Right lobe of liver (tissue), 6 donors: ENCODE results near the gene GNAQ. TPM values are rescaled to one million over a fixed set of nuclear protein-coding genes. Genes with fewer than 3 reads are reported as not detected.

Experiments
- ATAC-seq, 4 donors: fragments of 200-7000 bp; cut with Tn5 transposase; one replicate each; pipeline ENCODE4 v1.9.1; 2020; ENCODE audit warnings: mild to moderate bottlenecking in 4 of 4, moderate library complexity in 4 of 4
- DNase-seq, 3 donors: peaks; one replicate each; pipeline ENCODE4 v3.0.0-alpha.2; 2020
- H3K27ac ChIP-seq, 3 donors: fragments of 200-600 bp; one replicate each; pipeline ENCODE4 v1.8.0; 2022
- H3K27me3 ChIP-seq, 2 donors: fragments of 200-600 bp; one replicate each; pipeline ENCODE4 v1.8.0; 2022
- H3K36me3 ChIP-seq, 4 donors: fragments of 200-600 bp; sonication (generic) in 1 of 4; one replicate each; pipeline versions ENCODE4 v1.5.1 to v1.8.0; 2017 to 2022; ENCODE audit warnings: control low read depth in 1 of 4
- H3K4me1 ChIP-seq, 4 donors: fragments of 200-600 bp; sonication (generic) in 1 of 4; one replicate each; pipeline versions ENCODE4 v1.5.1 to v1.8.0; 2017 to 2022; ENCODE audit warnings: control low read depth in 1 of 4
- H3K4me3 ChIP-seq, 3 donors: fragments of 200-600 bp; one replicate each; pipeline ENCODE4 v1.8.0; 2022
- H3K9me3 ChIP-seq, 4 donors: fragments of 200-600 bp; sonication (generic) in 1 of 4; one replicate each; pipeline versions ENCODE4 v1.5.1 to v1.8.0; 2017 to 2022; ENCODE audit warnings: control low read depth in 1 of 4
- POLR2A ChIP-seq: fragments of 450-650 bp; IDR thresholded peaks from one replicate; pipeline ENCODE4 v1.6.1; 2017; ENCODE audit warnings: antibody characterized with exemption, mild to moderate bottlenecking
- WGBS: methylation state at CpG from one replicate; pipeline ENCODE4 v1.1.6; 2018; ENCODE audit warnings: low coverage, low lambda C conversion rate; ENCODE audit not compliant: insufficient coverage; ENCODE audit errors: missing lambda C conversion rate; 5-methylcytosine and 5-hydroxymethylcytosine counted together
- intact Hi-C, 2 donors: fragments of 100-400 bp; cut with DNase I; formaldehyde crosslinking; loops; one replicate each; pipeline versions ENCODE4 v1.11.2 to v1.14.1; 2022
- total RNA-seq, 6 experiments: library from RNA; depleted of rRNA in 2 of 6; stranded (reverse); fragments of >200 nt in 2 of 6; fragmentation: NEBNext Ultra II Directional in 3 of 6; extraction: Animal tissue kit (Norgen Biotek cat#: 25700) in 3 of 6; gene quantifications; one replicate each; pipeline versions ENCODE4 v1.1.0 to v1.2.4, GENCODE V29; 2016 to 2023
- TF ChIP-seq, protein P1 (sequence below), 4 donors: fragments of 200-600 bp in 3 of 4; fragments of 450-650 bp in 1 of 4; IDR thresholded peaks; one replicate each; pipeline versions ENCODE4 v1.5.1 to v1.8.0; 2016 to 2022; ENCODE audit warnings: antibody characterized with exemption in 4 of 4, mild to moderate bottlenecking in 2 of 4
- donor health status: DM: no; HTN: yes; CAD: no.
- donor health status: DM: no; HTN: no; CAD: no.
- donor health status: DM: no; HTN: no; CAD: no.
- donor health status: DM: no; HTN: yes; CAD: no.
- donor health status: DM: no; HTN: yes; CAD: no.

Gene GNAQ
- total RNA-seq, 6 experiments from 2014 or later: 15.8 to 28.7 (median 21.6) TPM

DNA sequence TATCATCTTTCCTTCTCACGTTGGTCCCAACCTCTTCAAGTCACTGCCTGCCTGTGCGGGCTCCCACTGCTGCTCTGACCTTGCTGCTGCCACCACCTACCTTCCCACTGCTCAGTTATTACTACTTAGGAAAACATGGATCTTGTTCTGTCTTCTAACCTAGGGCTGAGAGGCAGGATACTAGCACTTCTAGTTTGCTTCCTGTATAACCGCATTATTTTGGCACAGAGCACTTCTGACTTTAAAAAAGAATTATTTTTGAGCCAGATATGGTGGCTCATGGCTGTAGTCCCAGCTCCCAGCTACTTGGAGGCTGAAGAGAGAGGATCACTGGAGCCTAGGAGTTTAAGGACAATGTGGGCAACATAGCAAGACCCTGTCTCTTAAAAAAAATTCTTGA lies 248.1 kb downstream of the GNAQ start:
- ATAC-seq (peak in 3 of 4 donors; percentile 15 to 29 (median 25)), DNase-seq (no peak)
- H3K36me3 ChIP-seq: peaks cover 0 to 3% (median 0%) of the 10 kb centered on the region in 4 donors
- H3K4me3 ChIP-seq: no peak overlapping the region
- no peaks in the 10 kb centered on the region for H3K27me3 ChIP-seq
- TF ChIP-seq POLR2A: no peak
- TF ChIP-seq, protein P1, sequence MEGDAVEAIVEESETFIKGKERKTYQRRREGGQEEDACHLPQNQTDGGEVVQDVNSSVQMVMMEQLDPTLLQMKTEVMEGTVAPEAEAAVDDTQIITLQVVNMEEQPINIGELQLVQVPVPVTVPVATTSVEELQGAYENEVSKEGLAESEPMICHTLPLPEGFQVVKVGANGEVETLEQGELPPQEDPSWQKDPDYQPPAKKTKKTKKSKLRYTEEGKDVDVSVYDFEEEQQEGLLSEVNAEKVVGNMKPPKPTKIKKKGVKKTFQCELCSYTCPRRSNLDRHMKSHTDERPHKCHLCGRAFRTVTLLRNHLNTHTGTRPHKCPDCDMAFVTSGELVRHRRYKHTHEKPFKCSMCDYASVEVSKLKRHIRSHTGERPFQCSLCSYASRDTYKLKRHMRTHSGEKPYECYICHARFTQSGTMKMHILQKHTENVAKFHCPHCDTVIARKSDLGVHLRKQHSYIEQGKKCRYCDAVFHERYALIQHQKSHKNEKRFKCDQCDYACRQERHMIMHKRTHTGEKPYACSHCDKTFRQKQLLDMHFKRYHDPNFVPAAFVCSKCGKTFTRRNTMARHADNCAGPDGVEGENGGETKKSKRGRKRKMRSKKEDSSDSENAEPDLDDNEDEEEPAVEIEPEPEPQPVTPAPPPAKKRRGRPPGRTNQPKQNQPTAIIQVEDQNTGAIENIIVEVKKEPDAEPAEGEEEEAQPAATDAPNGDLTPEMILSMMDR (IDR thresholded peaks at IDR 0.05): no peak
- peaks cover 0 to 9% (median 0%) of the 10 kb centered on the region in 4 donors for H3K4me1 ChIP-seq
- intact Hi-C loops: no loop called here
- no peaks in the 10 kb centered on the region for H3K9me3 ChIP-seq
- WGBS: 65% methylated on average over 3 of the region's 3 CpGs
- H3K27ac ChIP-seq: no peak overlapping the region

DNA sequence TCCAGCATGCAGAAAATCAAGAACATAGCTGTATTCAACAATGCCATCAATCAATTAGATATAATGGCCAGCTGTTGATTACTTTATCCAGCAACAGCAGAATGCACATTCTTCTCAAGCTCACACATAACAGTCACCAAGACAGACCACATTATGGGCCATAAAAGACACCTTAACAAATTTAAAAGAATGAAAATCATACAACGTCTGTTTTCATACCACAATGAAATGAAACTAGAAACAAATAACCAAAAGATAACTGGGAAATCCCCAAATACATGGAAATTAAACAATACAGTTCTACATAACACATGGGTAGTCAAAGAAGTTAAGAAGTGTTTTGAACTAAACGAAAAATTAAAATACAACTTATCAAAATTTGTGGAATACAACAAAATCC lies 252.6 kb downstream of the GNAQ start:
- no peaks in the 10 kb centered on the region for H3K27me3 ChIP-seq
- H3K36me3 ChIP-seq: no peaks in the 10 kb centered on the region
- peak overlapping the region in 2 of 3 donors; percentile 22 to 49 for H3K27ac ChIP-seq
- intact Hi-C loops: no loop called here
- H3K4me3 ChIP-seq: peak overlapping the region in 2 of 3 donors; percentile 9 to 33
- WGBS: 14% methylated on average over 2 of the region's 2 CpGs
- H3K4me1 ChIP-seq: peaks cover 0 to 9% (median 0%) of the 10 kb centered on the region in 4 donors
- ATAC-seq: no peak
- no peak for TF ChIP-seq POLR2A
- TF ChIP-seq, protein P1 (IDR thresholded peaks at IDR 0.05): no peak
- no peak for DNase-seq
- H3K9me3 ChIP-seq: no peaks in the 10 kb centered on the region

DNA sequence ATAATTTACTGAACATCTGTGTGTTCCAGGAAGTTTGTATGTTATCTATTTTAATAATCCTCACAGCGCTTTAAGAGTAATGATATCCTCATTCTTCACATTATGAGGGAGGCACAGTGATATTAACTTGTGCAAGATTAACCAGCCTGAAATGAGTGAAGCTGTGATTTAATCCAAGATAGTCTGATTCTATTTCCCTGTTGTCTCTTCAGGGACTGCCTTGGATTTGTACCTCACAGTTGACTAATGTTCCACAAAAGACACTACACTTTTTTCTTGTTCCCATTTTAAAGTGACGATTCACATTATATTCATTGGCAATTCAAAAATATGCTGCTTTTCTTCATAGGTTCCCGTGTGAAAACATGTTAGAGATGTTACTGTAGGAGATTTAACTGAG lies 258.2 kb downstream of the GNAQ start:
- H3K27me3 ChIP-seq: no peaks in the 10 kb centered on the region
- TF ChIP-seq, protein P1 (IDR thresholded peaks at IDR 0.05): no peak
- no peak for TF ChIP-seq POLR2A
- H3K4me3 ChIP-seq: no peak overlapping the region
- no peaks in the 10 kb centered on the region for H3K4me1 ChIP-seq
- 88% methylated on average over 3 of the region's 3 CpGs for WGBS
- DNase-seq: no peak
- no peak for ATAC-seq
- no peaks in the 10 kb centered on the region for H3K9me3 ChIP-seq
- no peaks in the 10 kb centered on the region for H3K36me3 ChIP-seq
- intact Hi-C loops: no loop called here
- H3K27ac ChIP-seq: no peak overlapping the region

GRCh38 chr9:77772646-77773045 lies 259.0 kb downstream of the GNAQ start:
- ATAC-seq: no peak
- no peaks in the 10 kb centered on the region for H3K9me3 ChIP-seq
- no peak for DNase-seq
- H3K4me1 ChIP-seq: no peaks in the 10 kb centered on the region
- no peak overlapping the region for H3K27ac ChIP-seq
- 86% methylated on average over 5 of the region's 5 CpGs for WGBS
- intact Hi-C loops: no loop called here
- H3K27me3 ChIP-seq: no peaks in the 10 kb centered on the region
- H3K4me3 ChIP-seq: no peak overlapping the region
- no peaks in the 10 kb centered on the region for H3K36me3 ChIP-seq
- TF ChIP-seq, protein P1 (IDR thresholded peaks at IDR 0.05): no peak
- no peak for TF ChIP-seq POLR2A

DNA sequence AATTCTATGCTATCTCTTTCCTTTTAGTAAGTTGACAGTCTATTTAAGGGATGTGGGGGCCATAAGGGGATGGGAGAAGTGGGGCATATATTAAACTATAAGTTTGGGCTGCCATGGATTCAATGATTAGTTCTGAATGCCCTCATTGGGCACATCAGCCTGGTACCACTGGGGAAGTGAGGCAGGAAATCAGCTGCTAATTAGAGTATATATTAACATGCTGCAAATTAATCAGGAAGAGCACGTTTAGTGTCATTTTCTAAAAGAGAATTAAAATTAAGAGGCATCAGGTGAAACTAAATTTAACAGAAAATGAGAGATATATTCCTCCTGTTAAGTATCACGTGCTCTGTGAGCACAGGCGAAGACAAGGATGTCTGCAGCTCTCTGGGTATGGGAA lies 260.4 kb downstream of the GNAQ start:
- WGBS: 89% methylated on average over 3 of the region's 3 CpGs
- no peak for ATAC-seq

More for the DNA sequence above, 260.4 kb downstream of the GNAQ start:
- no peaks in the 10 kb centered on the region for H3K9me3 ChIP-seq
- TF ChIP-seq POLR2A: no peak
- TF ChIP-seq, protein P1 (IDR thresholded peaks at IDR 0.05): no peak
- no peak overlapping the region for H3K4me3 ChIP-seq
- no peak for DNase-seq
- H3K36me3 ChIP-seq: no peaks in the 10 kb centered on the region
- H3K27ac ChIP-seq: no peak overlapping the region
- no peaks in the 10 kb centered on the region for H3K27me3 ChIP-seq
- intact Hi-C loops: no loop called here
- H3K4me1 ChIP-seq: no peaks in the 10 kb centered on the region
